Astrocyte (in vitro differentiated cells and primary cell): Measurements from ENCODE around the gene OR51B4. TPM values are rescaled to one million over a fixed set of nuclear protein-coding genes. Genes with fewer than 3 reads are reported as not detected.
"Not testable (repeated sequence)": the region's sequence is repeated elsewhere in the genome, so short reads cannot be mapped to it uniquely, and the experiment has no call there.

Experiments used
- DNase-seq: peaks from one replicate; pipeline ENCODE4 v3.0.0-alpha.2; 2010; ENCODE audit warnings: low read depth
- FAIRE-seq: peaks from 2 replicates; lab custom pipeline; 2011; peaks lifted over from hg19 to GRCh38; lab: Jason Lieb, UNC
- H2AFZ ChIP-seq: 2 replicates; pipeline ENCODE4 v1.6.0; 2012; ENCODE audit warnings: low read depth, low read length, inconsistent platforms
- H3K27ac ChIP-seq: 2 replicates; pipeline ENCODE4 v1.5.1; 2011; ENCODE audit warnings: low read depth, low read length, inconsistent platforms
- H3K27me3 ChIP-seq: 2 replicates; pipeline ENCODE4 v1.6.0; 2011; ENCODE audit warnings: low read length, inconsistent platforms; ENCODE audit not compliant: insufficient read depth
- H3K36me3 ChIP-seq: 2 replicates; pipeline ENCODE4 v1.5.1; 2011; ENCODE audit warnings: low read length, inconsistent platforms; ENCODE audit not compliant: insufficient read depth
- H3K4me1 ChIP-seq: 2 replicates; pipeline ENCODE4 v1.5.1; 2011; ENCODE audit warnings: low read length, inconsistent platforms; ENCODE audit not compliant: insufficient read depth
- H3K4me2 ChIP-seq: 2 replicates; pipeline ENCODE4 v1.6.0; 2012; ENCODE audit warnings: low read length, inconsistent platforms
- H3K4me3 ChIP-seq: 2 replicates; pipeline ENCODE4 v1.5.1; 2011; ENCODE audit warnings: low read depth, mild to moderate bottlenecking, low read length, inconsistent platforms; ENCODE audit not compliant: insufficient read depth
- H3K79me2 ChIP-seq: 2 replicates; pipeline ENCODE4 v1.6.0; 2012; ENCODE audit warnings: mild to moderate bottlenecking, low read length, inconsistent platforms; ENCODE audit not compliant: insufficient read depth
- H3K9ac ChIP-seq: 2 replicates; pipeline ENCODE4 v1.6.0; 2012; ENCODE audit warnings: mild to moderate bottlenecking, low read length, inconsistent platforms
- H3K9me3 ChIP-seq: 2 replicates; pipeline ENCODE4 v1.5.1; 2012; ENCODE audit warnings: low read depth, mild to moderate bottlenecking, low read length, inconsistent platforms; ENCODE audit not compliant: insufficient read depth
- H4K20me1 ChIP-seq: 2 replicates; pipeline ENCODE4 v1.6.0; 2012; ENCODE audit warnings: low read length, inconsistent platforms; ENCODE audit not compliant: insufficient read depth
- H3K27ac Mint-ChIP-seq: one replicate; pipeline ENCODE4 v1.8.0; 2021; ENCODE audit warnings: mild to moderate bottlenecking, mixed read lengths; ENCODE audit not compliant: unreplicated experiment
- H3K27me3 Mint-ChIP-seq: one replicate; pipeline ENCODE4 v1.8.0; 2021; ENCODE audit warnings: low read depth, mixed read lengths; ENCODE audit not compliant: unreplicated experiment
- H3K36me3 Mint-ChIP-seq: one replicate; pipeline ENCODE4 v1.8.0; 2021; ENCODE audit warnings: low read depth, mixed read lengths; ENCODE audit not compliant: unreplicated experiment
- H3K4me1 Mint-ChIP-seq: one replicate; pipeline ENCODE4 v1.8.0; 2021; ENCODE audit warnings: low read depth, mixed read lengths; ENCODE audit not compliant: unreplicated experiment
- H3K4me3 Mint-ChIP-seq: one replicate; pipeline ENCODE4 v1.8.0; 2021; ENCODE audit warnings: mild to moderate bottlenecking, moderate library complexity, mixed read lengths; ENCODE audit not compliant: unreplicated experiment
- H3K9me3 Mint-ChIP-seq: one replicate; pipeline ENCODE4 v1.8.0; 2021; ENCODE audit warnings: mild to moderate bottlenecking, mixed read lengths; ENCODE audit not compliant: unreplicated experiment
- CTCF ChIP-seq: IDR thresholded peaks from 2 replicates; pipeline ENCODE4 v1.5.1; 2011; ENCODE audit warnings: low read depth, mild to moderate bottlenecking, inconsistent platforms, low read length, moderate library complexity; ENCODE audit not compliant: insufficient read depth
- EZH2 ChIP-seq: IDR thresholded peaks from 2 replicates; pipeline ENCODE4 v1.6.1; 2012; ENCODE audit warnings: mild to moderate bottlenecking, low read length, inconsistent platforms; ENCODE audit not compliant: insufficient read depth
- total RNA-seq: library from RNA; stranded (reverse); gene quantifications from 2 replicates; pipeline ENCODE4 v1.2.1, GENCODE V29; 2021

OR51B4 gene
- total RNA-seq, 1 donor from 2014 or later: not detected

GRCh38 chr11:5343474-5344335 is 42.0 kb upstream of the OR51B4 start, which contains the start of gene OR51B5:
TSS of gene OR51B5 (minus strand) at chr11:5343524. CDS start at chr11:5343524, 0 bp downstream.
- no peaks in the 10 kb centered on the region for H3K36me3 ChIP-seq
- H3K27ac ChIP-seq: peak within 1 kb of the TSS; percentile 39
- no peaks in the 10 kb centered on the region for H3K9me3 Mint-ChIP-seq
- no peak within 1 kb of the TSS for H3K4me3 ChIP-seq
- no peaks in the 10 kb centered on the region for H3K79me2 ChIP-seq
- peaks cover 2% of the 10 kb centered on the region for H3K36me3 Mint-ChIP-seq
- no peaks in the 10 kb centered on the region for H3K4me1 ChIP-seq
- peak within 1 kb of the TSS; percentile 27 for H3K9ac ChIP-seq
- H4K20me1 ChIP-seq: no peaks in the 10 kb centered on the region
- no peak within 1 kb of the TSS for H3K4me3 Mint-ChIP-seq
- H3K9me3 ChIP-seq: no peaks in the 10 kb centered on the region
- DNase-seq (peak; percentile 18), FAIRE-seq (no peak)
- no peaks in the 10 kb centered on the region for H3K27me3 ChIP-seq
- no peaks in the 10 kb centered on the region for H3K4me1 Mint-ChIP-seq
- H2AFZ ChIP-seq: no peak within 1 kb of the TSS
- H3K27me3 Mint-ChIP-seq: peaks cover 6% of the 10 kb centered on the region
- TF ChIP-seq EZH2 (no peak), CTCF (no peak)
- no peak within 1 kb of the TSS for H3K4me2 ChIP-seq
- H3K27ac Mint-ChIP-seq: no peak within 1 kb of the TSS

- no peaks in the 10 kb centered on the region for H3K27me3 ChIP-seq
- H3K27me3 Mint-ChIP-seq: no peaks in the 10 kb centered on the region
- H3K4me1 Mint-ChIP-seq: peaks cover 2% of the 10 kb centered on the region
- FAIRE-seq (no peak), DNase-seq (no peak)
- no peaks in the 10 kb centered on the region for H4K20me1 ChIP-seq
- H3K4me3 ChIP-seq: no peak overlapping the region
- TF ChIP-seq CTCF: no peak
- TF ChIP-seq EZH2: no peak
- H3K4me3 Mint-ChIP-seq: no peak overlapping the region
- H3K27ac Mint-ChIP-seq: no peak overlapping the region
- peaks cover 2% of the 10 kb centered on the region for H3K9me3 Mint-ChIP-seq
- no peak overlapping the region for H3K4me2 ChIP-seq
- no peak overlapping the region for H3K27ac ChIP-seq
- H3K9ac ChIP-seq: no peak overlapping the region
- no peaks in the 10 kb centered on the region for H3K79me2 ChIP-seq
- no peak overlapping the region for H2AFZ ChIP-seq
- peaks cover 2% of the 10 kb centered on the region for H3K36me3 Mint-ChIP-seq
- no peaks in the 10 kb centered on the region for H3K9me3 ChIP-seq
- no peaks in the 10 kb centered on the region for H3K4me1 ChIP-seq
- no peaks in the 10 kb centered on the region for H3K36me3 ChIP-seq
These were observed 38.1 kb upstream of the OR51B4 start for GRCh38 chr11:5339771-5340322.

- H3K4me3 Mint-ChIP-seq, H3K36me3 ChIP-seq, H3K79me2 ChIP-seq, FAIRE-seq, H3K27ac ChIP-seq, H3K9ac ChIP-seq, H3K27me3 Mint-ChIP-seq, H2AFZ ChIP-seq, H3K27ac Mint-ChIP-seq, H3K9me3 Mint-ChIP-seq, H3K27me3 ChIP-seq, DNase-seq, H3K4me1 Mint-ChIP-seq, H3K9me3 ChIP-seq, H3K4me2 ChIP-seq, H4K20me1 ChIP-seq, H3K4me1 ChIP-seq, H3K4me3 ChIP-seq, H3K36me3 Mint-ChIP-seq: not testable (repeated sequence)
These were observed 35.5 kb upstream of the OR51B4 start for GRCh38 chr11:5337253-5337652.
